ENCODE results near the gene ARMH3.

Gene ARMH3

GRCh38 chr10:101961591-101962498, 94.1 kb downstream of the ARMH3 start:
- no peaks in the 10 kb centered on the region for H3K9me3 ChIP-seq (replicated peaks; ENCODE audit: insufficient read depth, low read length)
- no peak overlapping the region for H3K4me3 ChIP-seq (ENCODE audit: low read length)
- no peak overlapping the region for H3K9ac ChIP-seq (ENCODE audit: low read length)
- H3K36me3 ChIP-seq (replicated peaks; ENCODE audit: insufficient read depth, low read length): no peaks in the 10 kb centered on the region
- H3K27ac ChIP-seq (ENCODE audit: low read length): no peak overlapping the region
- no peak overlapping the region for H2AFZ ChIP-seq (ENCODE audit: low read length)
- TF ChIP-seq EZH2 (optimal IDR thresholded peaks at IDR 0.05; ENCODE audit: low read depth, low read length) (no peak), EZH2phosphoT487 (IDR thresholded peaks at IDR 0.05; ENCODE audit: low read length) (no peak)
- TF ChIP-seq, protein P1, sequence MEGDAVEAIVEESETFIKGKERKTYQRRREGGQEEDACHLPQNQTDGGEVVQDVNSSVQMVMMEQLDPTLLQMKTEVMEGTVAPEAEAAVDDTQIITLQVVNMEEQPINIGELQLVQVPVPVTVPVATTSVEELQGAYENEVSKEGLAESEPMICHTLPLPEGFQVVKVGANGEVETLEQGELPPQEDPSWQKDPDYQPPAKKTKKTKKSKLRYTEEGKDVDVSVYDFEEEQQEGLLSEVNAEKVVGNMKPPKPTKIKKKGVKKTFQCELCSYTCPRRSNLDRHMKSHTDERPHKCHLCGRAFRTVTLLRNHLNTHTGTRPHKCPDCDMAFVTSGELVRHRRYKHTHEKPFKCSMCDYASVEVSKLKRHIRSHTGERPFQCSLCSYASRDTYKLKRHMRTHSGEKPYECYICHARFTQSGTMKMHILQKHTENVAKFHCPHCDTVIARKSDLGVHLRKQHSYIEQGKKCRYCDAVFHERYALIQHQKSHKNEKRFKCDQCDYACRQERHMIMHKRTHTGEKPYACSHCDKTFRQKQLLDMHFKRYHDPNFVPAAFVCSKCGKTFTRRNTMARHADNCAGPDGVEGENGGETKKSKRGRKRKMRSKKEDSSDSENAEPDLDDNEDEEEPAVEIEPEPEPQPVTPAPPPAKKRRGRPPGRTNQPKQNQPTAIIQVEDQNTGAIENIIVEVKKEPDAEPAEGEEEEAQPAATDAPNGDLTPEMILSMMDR (IDR thresholded peaks at IDR 0.05; ENCODE audit: low read length): no peak
- no peaks in the 10 kb centered on the region for H3K9me2 ChIP-seq (replicated peaks; ENCODE audit: insufficient read depth, low read length)
- H4K20me1 ChIP-seq (ENCODE audit: insufficient read depth, low read length): no peaks in the 10 kb centered on the region
- peaks cover 7% of the 10 kb centered on the region; the same call in 1 of the 2 replicates for H3F3A ChIP-seq (ENCODE audit: insufficient read depth, low read length)
- no peaks in the 10 kb centered on the region for H3K27me3 ChIP-seq (replicated peaks; ENCODE audit: insufficient read depth, low read length)
- peaks cover 21% of the 10 kb centered on the region for H3K4me1 ChIP-seq (ENCODE audit: low read length)
- no peak overlapping the region for H3K4me2 ChIP-seq (ENCODE audit: low read depth, low read length)
- no peak for DNase-seq
- no peaks in the 10 kb centered on the region for H3K79me2 ChIP-seq (ENCODE audit: low read length)

- H3K79me2 ChIP-seq (ENCODE audit: low read length): no peaks in the 10 kb centered on the region
- TF ChIP-seq, protein P1 (IDR thresholded peaks at IDR 0.05; ENCODE audit: low read length): no peak
- no peak for TF ChIP-seq EZH2 (optimal IDR thresholded peaks at IDR 0.05; ENCODE audit: low read depth, low read length)
- TF ChIP-seq EZH2phosphoT487 (IDR thresholded peaks at IDR 0.05; ENCODE audit: low read length): no peak
- peaks cover 7% of the 10 kb centered on the region; the same call in 1 of the 2 replicates for H3F3A ChIP-seq (ENCODE audit: insufficient read depth, low read length)
Observed at GRCh38 chr10:101960879-101961395, 95.0 kb downstream of the ARMH3 start.

DNA sequence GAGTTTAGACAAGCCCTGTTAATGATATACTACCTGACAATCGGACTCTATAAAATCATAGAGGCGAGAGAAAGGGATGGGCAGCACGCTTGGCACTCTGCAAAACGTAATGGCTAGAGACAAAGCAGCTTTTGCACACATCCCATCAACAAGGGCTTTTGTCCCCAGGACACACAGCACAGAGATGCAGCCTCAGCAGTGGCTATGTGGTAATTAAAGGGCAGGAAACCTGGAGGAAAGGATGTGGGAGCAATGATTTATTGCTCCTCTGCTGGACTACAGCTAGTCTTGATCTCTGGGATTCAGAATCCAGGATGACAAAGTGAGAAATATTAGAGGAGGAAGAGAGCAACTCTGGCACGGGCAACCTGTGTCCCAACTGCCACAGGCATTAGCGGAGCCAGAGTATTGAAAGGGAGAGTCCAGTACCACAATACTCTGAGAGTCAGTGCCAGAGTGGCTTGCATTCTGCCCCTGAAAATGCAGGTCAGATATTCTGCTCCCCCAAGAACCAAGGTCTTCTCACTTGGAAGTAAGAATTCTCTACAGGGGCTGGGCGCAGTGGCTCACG, 96.5 kb downstream of the ARMH3 start:
- H2AFZ ChIP-seq (ENCODE audit: low read length): no peak overlapping the region
- DNase-seq: no peak
- no peak overlapping the region for H3K4me3 ChIP-seq (ENCODE audit: low read length)
- no peak overlapping the region for H3K9ac ChIP-seq (ENCODE audit: low read length)
- H3K79me2 ChIP-seq (ENCODE audit: low read length): no peaks in the 10 kb centered on the region
- no peaks in the 10 kb centered on the region for H3K27me3 ChIP-seq (replicated peaks; ENCODE audit: insufficient read depth, low read length)
- H3F3A ChIP-seq (ENCODE audit: insufficient read depth, low read length): peaks cover 3% of the 10 kb centered on the region; the same call in 1 of the 2 replicates
- TF ChIP-seq, protein P1 (IDR thresholded peaks at IDR 0.05; ENCODE audit: low read length): no peak
- TF ChIP-seq EZH2phosphoT487 (IDR thresholded peaks at IDR 0.05; ENCODE audit: low read length): no peak
- TF ChIP-seq EZH2 (optimal IDR thresholded peaks at IDR 0.05; ENCODE audit: low read depth, low read length): no peak
- no peaks in the 10 kb centered on the region for H4K20me1 ChIP-seq (ENCODE audit: insufficient read depth, low read length)
- no peaks in the 10 kb centered on the region for H3K9me3 ChIP-seq (replicated peaks; ENCODE audit: insufficient read depth, low read length)
- no peaks in the 10 kb centered on the region for H3K36me3 ChIP-seq (replicated peaks; ENCODE audit: insufficient read depth, low read length)
- H3K9me2 ChIP-seq (replicated peaks; ENCODE audit: insufficient read depth, low read length): no peaks in the 10 kb centered on the region
- H3K4me1 ChIP-seq (ENCODE audit: low read length): 0 out of 2 replicates have a peak, but pooled peaks cover under 1% of the 10 kb centered on the region
- no peak overlapping the region for H3K4me2 ChIP-seq (ENCODE audit: low read depth, low read length)
- no peak overlapping the region for H3K27ac ChIP-seq (ENCODE audit: low read length)

More at GRCh38 chr10:101960879-101961395, 95.0 kb downstream of the ARMH3 start:
- Histone ChIP-seq H3K9me3 (replicated peaks; ENCODE audit: insufficient read depth, low read length) (no peaks in the 10 kb centered on the region), H3K4me3 (ENCODE audit: low read length) (no peak overlapping the region), H4K20me1 (ENCODE audit: insufficient read depth, low read length) (no peaks in the 10 kb centered on the region), H3K27me3 (replicated peaks; ENCODE audit: insufficient read depth, low read length) (no peaks in the 10 kb centered on the region), H3K9ac (ENCODE audit: low read length) (no peak overlapping the region), H3K4me1 (ENCODE audit: low read length) (peaks cover 15% of the 10 kb centered on the region), H3K36me3 (replicated peaks; ENCODE audit: insufficient read depth, low read length) (no peaks in the 10 kb centered on the region), H3K9me2 (replicated peaks; ENCODE audit: insufficient read depth, low read length) (no peaks in the 10 kb centered on the region), H3K27ac (ENCODE audit: low read length) (no peak overlapping the region), H3K4me2 (ENCODE audit: low read depth, low read length) (no peak overlapping the region), H2AFZ (ENCODE audit: low read length) (no peak overlapping the region)
- DNase-seq: no peak
